Stimulated activated CD8-positive, alpha-beta memory T cell treated with anti-CD3 and anti-CD28 coated beads, Interleukin-4, amount 100 ng/mL, for 24 hours (primary cell): ENCODE results near the gene AGK.
A peak's percentile ranks its signal among the peaks of the same experiment; 100 is the strongest.
"Not testable (repeated sequence)": the region's sequence is repeated elsewhere in the genome, so short reads cannot be mapped to it uniquely, and the experiment has no call there.

ENCODE experiments used
- DNase-seq: peaks from one replicate; pipeline ENCODE4 v3.0.0-alpha.2; 2020; ENCODE audit warnings: low read depth

Gene AGK

DNA sequence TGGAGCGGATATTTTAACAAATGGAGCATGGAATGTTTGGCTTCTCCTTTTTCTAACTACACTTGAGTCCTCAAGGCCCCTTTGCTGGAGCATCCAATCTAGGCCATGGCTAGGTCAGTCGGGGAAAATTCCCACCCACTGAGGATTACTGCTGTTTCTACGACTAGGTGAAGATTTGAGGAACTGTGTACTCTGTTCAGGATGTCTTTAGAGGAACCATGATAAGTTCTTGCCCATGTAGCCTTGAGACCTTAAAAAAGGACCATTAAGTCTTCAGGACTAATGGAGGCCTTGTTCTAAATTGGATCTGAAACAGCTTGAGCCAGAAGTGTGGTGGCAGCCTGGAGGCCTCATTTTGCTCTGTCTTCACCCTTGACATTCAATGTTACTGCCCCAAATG, 6.2 kb downstream of the AGK start:
- no peak for DNase-seq

GRCh38 chr7:141557831-141558531, 6.8 kb downstream of the AGK start:
- DNase-seq, result not testable (repeated sequence)

GRCh38 chr7:141558544-141559183, 7.5 kb downstream of the AGK start:
- no peak for DNase-seq

DNA sequence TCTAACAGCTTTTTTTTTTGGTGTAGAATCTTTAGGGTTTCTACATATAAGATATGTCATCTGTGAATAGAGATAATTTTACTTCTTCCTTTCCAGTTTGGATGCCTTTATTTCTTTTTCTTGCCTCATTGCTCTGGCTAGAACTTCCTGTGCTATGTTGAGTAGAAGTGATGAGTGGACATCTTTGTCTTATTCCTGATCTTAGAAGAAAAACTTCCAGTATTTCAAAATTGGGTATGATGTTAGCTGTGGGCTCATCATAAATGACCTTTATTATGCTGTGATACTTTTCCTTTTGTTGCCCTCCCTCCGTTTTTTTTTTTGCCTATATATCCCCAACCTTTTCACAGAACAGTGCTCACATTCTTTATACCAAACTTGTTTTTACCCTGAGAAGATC, 8.8 kb downstream of the AGK start:
- no peak for DNase-seq

GRCh38 chr7:141562036-141562435, 10.8 kb downstream of the AGK start:
- no peak for DNase-seq

DNA sequence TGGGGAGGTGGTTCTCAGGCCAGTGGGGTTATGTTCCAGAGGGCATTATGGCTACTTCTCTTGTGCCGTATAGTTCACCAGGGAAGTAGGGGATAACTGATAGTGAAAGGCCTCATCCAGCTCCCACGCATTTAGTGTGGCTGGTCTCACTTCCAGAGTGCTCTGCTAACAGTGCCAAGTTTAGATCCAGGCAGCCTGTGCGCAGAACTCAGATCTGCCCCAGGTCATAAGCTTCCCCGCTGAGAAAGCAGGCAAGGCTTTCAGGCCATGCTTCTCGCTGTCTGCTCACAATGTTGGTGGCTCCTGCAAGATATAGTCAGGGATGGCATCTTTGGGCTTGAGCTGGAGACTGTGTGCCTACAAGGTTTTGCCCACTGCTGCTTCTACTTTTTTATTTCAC, 11.3 kb downstream of the AGK start:
- DNase-seq, result no peak

- no peak for DNase-seq
These were observed 11.8 kb downstream of the AGK start for GRCh38 chr7:141562972-141563371.

GRCh38 chr7:141563956-141564623, 12.9 kb downstream of the AGK start:
- peak; percentile 11 for DNase-seq

- DNase-seq, result no peak
These were observed 16.2 kb downstream of the AGK start for GRCh38 chr7:141567432-141567831.

GRCh38 chr7:141568227-141568626, 17.0 kb downstream of the AGK start:
- DNase-seq, result no peak

- DNase-seq, result no peak
These were observed 19.8 kb downstream of the AGK start for GRCh38 chr7:141571059-141571458.

DNA sequence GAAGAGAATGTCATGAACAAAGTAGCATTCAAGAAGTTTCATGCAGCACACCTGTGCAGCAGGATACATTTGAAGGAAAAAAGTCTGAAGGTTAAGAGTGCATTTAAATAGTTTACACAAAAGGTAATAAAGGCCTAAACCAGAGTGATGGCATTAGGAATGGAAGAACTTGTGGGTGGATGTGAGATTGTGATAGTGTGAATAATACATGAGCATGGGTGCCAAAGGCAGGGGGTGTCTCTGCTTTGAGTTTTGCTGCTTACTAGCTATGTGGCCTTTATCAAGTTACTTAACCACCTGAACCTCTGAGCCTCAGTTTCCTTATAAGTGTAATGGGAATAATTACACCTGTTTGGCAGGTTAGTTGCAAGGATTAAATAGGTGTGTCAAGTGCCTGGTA, 21.0 kb downstream of the AGK start:
- DNase-seq, result no peak

DNA sequence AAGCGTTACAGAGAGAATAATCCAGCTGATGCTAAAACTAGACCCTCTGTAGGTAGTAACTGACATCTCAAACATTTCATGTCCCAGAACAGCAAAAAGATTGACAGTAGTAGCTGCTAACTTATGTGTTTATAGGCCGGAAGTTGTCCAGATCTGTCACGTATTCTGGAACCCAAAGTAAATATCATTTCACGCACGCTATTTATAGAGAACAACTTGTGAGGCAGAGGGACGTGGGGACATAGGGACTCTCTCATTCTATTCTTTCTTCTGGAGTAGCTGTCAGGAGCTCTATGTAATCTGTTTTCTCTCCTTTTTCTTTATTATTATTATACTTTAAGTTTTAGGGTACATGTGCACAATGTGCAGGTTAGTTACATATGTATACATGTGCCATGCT, 22.3 kb downstream of the AGK start:
- no peak for DNase-seq

- DNase-seq, result no peak
These were observed 24.0 kb downstream of the AGK start for GRCh38 chr7:141575164-141575563.

DNA sequence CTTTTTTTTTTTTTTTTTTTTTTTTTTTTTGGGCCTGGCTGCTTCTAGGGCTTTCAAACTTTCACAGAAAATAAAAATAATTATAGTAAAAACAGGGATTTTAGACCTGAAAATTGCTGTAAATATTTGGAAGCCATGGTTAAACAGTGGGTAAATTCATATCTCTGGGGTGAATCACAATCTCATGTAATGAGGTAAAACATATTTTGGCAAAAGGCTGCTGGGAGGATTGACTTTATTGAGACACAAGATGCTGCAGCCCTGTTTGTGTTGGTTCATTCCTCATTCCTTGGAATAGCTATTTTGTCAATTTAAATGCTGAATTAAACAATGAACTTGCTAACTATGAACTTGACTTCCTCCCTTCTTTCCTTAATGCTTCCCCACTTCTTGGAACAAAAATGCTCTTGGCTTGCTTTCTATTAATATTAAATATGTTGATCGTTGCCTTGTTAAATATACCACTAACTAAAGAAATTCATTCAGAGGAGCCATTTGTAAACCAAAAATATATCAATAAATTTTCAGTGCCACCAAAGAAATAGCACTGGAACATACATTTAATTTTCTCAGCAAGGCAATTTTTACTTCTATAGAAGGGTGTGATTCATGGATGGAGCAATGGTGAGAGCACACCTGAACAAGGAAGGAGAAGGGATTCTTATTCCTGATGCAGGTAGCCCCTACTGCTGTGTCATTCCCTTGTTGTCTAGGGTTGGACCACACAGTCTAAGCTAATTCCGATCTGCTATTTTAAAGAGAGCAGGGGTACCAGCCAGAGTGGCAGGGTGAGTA, 24.6 kb downstream of the AGK start:
- DNase-seq, result no peak

- no peak for DNase-seq
These were observed 26.0 kb downstream of the AGK start for GRCh38 chr7:141577043-141577839.

DNA sequence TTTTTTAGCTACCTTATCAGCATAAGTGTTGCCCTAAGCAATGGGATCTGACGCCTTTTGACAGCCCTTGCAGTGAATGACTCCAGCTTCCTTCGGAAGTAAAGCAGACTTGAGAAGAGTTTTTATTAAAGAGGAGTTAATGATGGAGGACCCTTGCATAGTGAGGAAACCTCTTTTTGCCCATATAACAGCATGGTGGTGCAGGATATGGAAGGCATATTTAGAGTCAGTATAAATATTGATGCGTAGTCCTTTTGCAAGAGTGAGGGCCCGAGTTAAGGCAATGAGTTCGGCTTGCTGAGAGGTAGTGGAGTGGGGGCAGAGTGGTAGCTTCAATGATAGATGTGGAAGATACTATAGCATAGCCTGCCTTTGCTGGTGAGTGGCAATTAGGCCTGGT, 28.7 kb downstream of the AGK start:
- not testable (repeated sequence) for DNase-seq

DNA sequence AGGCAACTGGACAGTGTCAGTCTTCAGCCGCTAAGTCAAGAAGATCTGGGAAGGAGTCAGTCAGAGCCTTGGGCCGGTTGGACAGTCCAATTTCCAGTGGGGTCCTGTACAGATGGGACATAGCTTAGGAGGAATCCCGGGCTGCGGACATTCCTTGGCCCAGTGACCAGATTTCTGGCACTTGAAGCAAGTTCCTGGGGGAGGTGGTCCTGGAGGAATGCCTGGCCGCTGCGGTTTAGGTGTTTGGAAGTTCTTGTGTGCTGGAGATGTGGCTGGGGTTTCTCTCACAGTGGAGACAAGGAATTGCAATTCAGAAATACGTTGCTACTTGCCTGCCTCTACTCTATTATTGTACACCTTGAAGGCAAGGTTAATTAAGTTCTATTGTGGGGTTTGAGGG, 30.9 kb downstream of the AGK start:
- not testable (repeated sequence) for DNase-seq

GRCh38 chr7:141584935-141585334, 33.7 kb downstream of the AGK start:
- DNase-seq, result no peak

- DNase-seq, result peak; percentile 36
These were observed 34.6 kb downstream of the AGK start for GRCh38 chr7:141585592-141586510.

GRCh38 chr7:141586878-141587277, 35.7 kb downstream of the AGK start:
- DNase-seq, result no peak
